Measurements from ENCODE around the gene ST6GALNAC3.
"Not testable (repeated sequence)": the region's sequence is repeated elsewhere in the genome, so short reads cannot be mapped to it uniquely, and the experiment has no call there.

The ST6GALNAC3 gene
- 0 to 0.72 (median 0.09) reads per million in 4 experiments for total RNA-seq

DNA sequence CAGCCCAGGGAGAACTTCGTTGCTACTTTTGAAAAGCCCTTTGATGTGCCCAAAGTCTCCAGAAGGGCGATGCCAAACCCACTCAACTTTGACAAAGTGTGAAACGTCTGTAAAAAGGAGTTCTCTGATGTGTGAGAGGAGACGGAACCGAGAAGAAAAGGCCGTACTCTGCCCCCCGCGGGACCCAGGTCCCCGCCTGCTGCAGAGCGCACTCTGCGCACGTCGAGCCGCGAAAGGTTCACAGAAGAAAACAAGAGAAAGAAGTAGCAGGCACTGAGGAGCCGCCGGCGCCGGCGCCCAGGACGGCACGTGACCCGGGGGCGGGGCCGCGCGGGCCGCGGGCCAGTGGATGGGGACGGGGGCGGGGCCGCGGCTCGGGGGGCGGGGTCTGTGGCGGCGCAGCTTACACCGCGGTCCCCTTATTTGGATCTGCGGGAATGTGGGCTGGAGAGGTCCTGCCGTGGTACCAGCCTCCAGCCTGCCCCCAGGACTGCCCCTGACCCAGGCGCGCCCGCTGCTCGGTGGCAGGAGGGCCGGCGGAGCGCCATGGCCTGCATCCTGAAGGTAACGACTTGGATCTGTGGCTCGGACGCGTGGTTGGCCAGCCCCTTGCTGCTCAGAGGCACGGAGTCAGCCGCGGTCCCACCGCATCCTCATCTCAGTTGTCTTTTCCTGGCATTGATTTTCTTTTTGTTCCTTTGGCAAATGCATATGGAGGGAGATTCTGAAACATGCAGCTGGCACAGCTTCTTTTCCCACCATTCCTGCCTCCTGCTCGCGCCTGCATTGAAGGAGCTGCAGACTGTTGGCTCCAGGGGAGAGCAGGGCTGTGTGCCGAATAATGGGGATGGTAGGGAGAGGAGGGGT is at the start of gene ST6GALNAC3:
TSS of gene ST6GALNAC3 (plus strand) at position 426 of the 867 bp plus-strand sequence.
- DNase-seq = peak; percentile 74

DNA sequence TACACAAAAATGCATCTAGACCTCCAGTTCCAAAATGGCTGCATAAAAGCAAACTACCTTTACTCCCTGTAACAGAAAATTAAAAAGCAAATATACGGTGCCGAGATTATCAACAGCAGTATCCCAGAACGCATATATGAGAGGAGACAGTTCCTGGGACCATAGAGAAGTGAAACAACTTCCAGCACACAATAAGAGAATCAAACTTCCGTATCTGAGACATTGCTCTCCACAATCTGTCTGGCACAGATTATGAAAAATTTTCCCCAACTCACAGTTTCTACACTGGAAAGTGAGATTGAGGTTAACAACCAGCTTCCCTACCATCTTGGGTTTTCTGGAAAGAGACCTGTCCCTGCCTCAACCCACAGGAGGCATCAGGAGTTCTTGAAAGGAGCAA is 47.2 kb upstream of the ST6GALNAC3 start:
- DNase-seq = no peak

DNA sequence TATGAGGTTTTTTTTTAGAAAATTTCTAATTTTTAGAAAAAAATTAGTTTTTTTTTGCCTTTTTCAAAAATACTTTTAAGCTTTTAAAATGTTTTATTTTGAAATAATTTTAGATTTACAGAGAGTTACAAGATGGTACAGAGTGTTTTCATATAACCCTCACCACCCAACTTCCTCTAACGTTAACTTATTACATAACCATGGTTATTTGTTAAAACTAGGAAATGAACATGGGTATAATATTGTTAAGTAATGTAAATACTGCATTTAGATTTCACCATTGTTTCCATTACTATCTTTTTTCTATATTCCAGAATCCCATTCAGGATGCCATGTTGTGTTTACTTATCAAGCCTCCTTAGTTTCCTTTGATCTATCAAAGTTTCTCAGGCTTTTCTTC is 45.2 kb upstream of the ST6GALNAC3 start:
- DNase-seq = no peak

DNA sequence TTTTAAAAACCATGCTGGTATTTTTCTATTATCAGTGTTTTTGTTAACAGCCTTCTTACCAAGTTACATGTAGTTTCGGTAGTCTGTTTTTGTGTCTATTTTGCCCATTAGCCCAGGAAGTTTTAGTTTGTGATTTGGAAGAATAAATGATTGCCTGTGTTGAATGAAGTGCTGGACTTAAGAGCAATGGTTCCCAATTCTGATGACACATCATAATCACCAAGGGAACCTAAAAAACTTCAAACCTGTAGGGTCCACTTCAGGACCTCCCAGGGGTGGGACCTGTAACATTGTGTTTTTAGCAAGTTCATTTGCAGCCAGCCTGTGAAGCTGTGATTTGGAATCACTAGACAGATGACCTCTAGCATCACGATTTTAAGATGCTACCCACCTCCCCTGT is 43.0 kb upstream of the ST6GALNAC3 start:
- DNase-seq = no peak

DNA sequence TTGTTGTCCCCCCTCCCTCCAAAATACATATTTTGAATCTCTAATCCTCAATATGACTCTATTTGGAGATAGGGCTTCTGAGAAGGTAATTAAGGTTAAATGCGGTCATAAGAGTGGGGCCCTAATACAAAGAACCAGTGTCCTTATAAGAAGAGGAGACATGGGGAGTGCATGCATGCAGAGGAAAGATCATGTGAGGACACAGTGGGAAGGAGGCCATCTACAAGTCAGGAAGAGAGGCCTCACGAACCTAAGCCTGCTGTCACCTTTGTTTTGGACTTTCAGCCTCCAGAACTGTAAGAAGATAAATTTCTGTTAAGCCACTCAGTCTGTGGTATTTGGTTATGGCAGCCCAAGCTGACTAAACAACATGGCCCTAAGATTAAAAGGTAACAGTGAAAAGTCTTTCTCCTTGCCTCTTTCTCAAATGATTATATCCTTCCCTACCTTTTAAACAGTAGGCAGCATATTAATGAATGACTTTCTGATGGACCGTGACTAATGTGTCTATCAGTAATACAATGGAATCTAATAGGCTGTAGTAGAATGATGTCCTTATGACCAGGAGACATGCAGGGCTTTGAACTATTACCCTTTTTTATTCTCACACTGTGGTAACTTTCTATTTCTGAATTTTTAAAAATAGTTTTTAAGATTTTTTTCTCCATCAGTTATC is 40.6 kb upstream of the ST6GALNAC3 start:
- no peak for DNase-seq

DNA sequence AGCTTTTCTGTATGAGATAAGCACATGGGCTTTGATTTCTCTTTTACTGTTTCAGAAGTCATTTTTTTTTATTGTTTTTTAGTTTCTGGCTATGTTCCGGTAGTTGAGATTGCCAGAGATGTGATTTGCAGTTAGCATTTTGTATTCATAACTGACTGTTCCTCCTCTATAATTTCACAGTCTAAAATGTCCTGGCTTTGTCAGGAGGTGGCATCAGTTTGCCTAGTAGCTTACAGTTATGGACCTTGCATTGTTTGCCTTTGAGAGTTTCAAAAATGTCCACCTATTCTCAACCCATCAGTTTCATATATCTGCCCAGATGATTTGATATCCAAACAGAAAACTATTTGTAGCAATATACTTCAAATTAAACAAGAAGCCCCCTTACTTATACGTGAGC is 39.5 kb upstream of the ST6GALNAC3 start:
- no peak for DNase-seq

DNA sequence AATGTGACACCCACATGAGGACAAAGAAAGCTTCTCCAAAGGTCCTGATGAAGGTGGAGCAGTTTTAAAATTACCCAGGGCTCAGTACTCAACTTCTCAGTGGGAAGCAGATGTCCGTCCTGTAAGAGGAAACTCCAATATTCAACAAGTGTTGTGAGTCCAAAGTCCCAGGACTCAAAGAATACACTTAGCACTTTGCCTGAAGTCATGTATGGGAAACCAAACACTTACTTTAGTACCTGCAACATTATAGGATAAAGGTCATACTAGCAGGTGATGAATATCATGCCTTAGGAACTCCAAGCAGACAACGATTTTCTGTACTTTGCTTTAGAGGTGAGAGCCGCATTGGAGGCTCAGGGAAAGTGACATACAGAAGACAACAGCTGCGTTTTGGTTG is 37.2 kb upstream of the ST6GALNAC3 start:
- no peak for DNase-seq

DNA sequence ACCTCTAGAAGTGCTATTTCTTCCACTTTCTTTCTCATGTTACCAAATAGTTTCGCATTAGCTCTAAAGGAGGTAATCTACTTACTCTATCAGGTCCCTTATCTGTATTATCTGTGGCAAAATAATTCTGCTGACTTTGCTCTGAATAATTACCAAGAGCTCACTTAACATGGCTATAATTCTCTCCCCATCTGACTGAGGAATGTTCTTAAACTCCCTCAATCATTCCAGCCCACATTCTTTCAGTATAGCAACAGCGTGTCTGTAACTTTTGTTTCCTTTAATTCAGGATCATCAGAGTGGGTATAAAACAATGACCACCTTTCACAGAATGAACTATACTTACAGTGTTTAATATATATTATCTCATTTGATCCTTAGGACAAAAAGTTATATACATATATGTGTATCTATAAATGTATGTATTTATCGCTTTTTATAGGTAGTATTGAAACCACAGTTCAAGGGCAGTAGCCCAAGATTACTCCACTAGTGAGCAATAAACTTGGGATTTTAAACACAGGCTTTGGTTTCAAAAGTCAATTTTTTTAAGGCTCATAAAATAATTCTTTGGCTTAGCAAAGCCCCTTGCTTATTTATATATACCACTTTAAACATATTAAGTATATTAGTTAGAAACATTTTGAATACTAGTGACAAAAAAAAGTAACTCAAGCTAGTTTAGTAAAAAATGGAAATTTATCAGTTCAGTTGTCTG is 36.1 kb upstream of the ST6GALNAC3 start:
- DNase-seq = no peak

DNA sequence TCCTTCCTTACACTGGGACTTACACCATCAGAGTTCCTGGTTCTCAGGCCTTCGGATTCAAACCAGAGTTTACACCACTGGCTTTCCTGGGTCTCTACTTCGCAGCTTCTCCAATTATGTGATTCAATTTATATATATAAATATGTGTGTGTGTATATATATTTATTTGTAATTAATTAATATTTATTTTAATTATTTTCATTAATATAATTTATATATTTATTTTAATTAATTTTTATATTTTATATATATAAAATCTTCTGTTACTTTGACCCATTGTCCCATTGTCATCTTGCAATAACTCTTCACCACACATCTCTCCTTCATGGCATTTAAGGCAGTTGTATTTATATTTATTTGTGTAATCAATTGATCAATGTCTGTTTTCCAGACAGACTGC is 28.4 kb upstream of the ST6GALNAC3 start:
- no peak for DNase-seq

DNA sequence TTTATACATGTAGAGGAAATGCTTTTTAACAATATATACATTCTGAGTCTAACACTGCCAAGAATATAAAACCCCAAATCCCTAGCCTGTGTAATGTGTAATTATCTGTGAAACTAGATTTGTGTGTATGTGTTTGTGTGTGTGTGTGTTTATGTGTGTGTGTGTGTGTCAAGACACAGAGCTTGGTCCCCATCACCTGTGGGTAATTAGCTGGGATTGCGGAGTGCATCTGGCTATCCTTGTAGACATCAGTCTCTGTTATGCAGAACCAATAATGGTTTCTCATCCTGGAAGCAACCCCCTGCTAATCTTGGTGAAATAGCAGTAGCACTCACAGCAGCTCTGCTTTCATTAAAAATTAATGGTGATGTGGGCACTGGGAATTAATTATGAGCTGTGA is 26.3 kb upstream of the ST6GALNAC3 start:
- no peak for DNase-seq

DNA sequence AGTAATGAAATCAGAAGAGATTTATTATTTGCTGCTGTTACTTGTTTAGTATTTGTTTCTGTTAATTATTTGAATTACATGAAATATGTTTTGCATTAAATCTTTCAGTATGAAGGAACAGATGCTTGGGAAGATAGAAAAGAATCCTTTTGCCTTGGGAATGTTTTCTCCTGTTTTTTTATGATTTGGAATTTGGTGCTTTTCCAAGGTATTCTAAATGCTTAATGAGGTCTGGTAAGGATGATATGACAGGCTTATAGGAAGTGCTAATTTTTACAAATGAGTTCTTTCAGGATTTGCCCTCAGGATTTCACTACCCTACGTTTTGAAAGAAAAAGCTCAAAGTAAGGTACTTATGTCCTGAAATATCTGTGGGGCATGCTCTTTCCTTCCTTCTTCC is 25.6 kb upstream of the ST6GALNAC3 start:
- no peak for DNase-seq

DNA sequence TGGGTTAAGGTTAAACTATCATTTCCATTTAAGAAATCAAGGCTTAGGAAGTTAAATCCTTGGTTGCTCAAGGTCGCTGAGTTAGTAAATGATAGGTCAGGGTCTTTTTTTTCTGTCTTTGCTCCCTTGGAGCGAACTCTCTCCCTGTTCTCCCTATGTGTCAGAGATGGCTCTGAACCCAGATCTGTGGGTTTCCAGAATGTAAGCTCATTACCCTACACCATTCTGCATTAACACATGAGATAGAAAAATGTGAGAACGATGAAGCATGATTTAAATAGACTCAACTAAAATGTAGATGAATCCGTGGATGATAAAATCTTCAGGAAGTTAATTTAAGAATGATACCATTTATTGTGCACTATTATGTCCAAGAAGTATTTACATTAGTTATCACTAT is 25.0 kb upstream of the ST6GALNAC3 start:
- no peak for DNase-seq

DNA sequence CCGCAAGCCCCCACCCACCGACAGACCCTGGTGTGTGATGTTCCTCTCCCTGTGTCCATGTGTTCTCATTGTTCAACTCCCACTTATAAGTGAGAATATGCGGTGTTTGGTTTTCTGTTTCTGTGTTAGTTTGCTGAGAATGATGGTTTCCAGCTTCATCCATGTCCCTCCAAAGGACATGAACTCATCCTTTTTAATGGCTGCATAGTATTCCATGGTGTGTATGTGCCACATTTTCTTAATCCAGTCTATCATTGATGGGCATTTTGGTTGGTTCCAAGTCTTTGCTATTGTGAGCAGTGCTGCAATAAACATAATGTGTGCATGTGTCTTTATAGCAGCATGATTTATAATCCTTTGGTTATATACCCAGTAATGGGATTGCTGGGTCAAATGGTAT is 24.5 kb upstream of the ST6GALNAC3 start:
- DNase-seq = not testable (repeated sequence)

DNA sequence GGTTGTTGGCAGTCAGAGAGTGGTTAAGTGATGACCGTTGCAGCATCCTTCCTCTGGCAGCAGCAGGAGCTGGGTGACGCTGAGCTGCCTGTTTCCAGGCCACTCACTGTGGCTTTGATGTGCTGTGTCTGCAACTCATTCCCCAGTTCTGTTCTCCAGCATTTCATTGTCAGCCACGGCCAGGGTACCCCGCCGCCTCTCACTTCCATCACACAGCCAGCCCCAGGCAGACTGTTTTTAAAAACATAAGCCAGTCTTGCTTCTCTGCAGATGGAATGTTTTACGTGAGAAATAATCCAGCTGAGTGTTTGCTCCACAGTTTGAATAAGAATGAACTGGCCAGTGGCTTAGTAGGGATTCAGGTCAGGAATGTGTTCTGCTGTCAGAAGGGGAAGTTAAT is 21.5 kb upstream of the ST6GALNAC3 start:
- no peak for DNase-seq

DNA sequence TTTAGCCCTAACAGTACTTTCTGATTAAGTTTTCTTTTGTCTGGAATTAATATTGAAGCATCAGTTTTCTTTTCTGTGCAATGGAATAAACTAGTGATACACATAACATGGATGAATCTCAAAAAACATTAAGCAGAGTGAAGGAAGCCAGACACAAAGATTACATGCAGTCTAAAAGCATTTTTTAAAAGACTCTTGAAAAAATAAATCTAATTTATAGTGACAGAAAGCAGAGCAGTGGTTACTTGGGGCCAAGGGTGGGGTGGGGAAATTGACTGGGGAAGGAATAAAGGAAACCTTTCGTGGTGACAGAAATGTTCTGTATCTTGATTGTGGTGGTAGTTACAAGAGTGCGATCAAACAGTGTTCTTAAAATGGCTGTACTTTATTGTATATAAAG is 20.2 kb upstream of the ST6GALNAC3 start:
- DNase-seq = no peak

DNA sequence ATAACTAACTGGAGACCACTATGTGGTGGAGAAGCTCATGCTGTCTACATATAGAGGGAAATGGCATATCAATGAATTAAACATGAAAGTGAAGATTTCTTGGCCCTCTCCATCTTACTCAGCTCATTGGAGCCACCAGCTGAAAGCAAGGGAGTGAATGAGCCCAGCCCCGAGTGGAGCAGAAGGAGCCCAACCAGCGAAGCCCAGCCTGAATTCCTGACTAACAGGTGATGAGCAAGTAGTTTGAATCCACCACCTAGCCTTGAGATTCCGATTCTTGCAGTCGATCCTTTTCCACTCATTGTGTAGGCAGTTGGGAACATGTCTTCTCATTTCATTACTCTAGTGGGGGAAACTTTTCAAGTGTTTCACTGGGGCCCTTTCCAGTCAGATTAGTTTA is 18.6 kb upstream of the ST6GALNAC3 start:
- DNase-seq = no peak

DNA sequence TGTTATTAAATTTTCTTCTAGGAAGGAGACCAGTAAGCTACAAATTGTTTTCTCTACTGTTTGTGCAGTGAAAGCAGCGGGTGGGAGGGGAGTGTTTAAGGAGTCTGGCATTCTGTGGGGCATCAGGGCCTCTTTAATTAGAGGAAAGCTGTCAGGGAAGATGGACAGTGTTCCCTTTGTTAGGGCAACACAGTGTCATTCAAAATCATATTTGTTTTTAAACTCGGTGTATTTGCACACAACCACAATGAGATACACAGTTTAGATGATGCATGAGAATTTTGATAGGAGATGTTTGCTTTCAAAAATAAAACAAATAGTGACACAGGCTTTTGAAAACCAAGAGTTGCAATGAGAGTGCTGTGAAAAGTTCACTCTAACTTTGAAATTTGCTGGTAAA is 15.1 kb upstream of the ST6GALNAC3 start:
- DNase-seq = no peak

DNA sequence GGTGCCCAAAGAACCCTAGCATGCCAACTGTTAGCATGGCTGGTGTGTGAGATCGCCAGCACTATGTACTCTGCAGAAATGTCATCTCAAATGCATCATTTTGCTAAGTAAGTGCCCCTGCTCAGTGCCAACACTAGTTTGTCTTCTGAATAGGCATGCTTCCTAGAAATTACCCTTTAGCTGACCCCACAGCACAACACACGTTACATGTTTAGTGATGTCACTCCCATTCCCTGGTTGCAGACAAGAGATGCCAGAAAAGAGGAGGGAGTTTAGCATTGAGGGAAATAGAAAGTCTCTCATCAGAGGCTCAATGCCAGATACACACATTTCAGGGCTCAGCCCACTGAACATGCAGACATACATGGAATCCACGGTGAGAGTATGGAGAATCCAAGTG is 9.3 kb upstream of the ST6GALNAC3 start:
- no peak for DNase-seq

DNA sequence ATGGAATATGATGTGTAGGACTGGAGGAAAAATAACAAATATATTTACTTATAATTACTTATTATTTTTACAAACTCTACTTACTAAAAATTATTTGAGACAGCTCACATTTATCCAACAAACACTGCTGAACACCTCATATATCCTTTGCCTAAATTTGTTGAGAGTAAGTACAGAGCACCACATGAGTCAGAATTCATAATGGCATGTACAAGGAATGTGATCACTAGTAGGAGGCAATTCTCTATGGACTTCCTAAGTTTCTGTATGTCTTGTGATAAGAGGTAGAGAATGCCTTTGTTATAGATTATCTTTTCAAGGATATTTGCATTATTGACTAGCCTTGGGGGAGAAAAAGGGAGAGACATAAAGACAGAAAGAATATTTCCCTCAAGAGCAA is 8.2 kb upstream of the ST6GALNAC3 start:
- DNase-seq = no peak

DNA sequence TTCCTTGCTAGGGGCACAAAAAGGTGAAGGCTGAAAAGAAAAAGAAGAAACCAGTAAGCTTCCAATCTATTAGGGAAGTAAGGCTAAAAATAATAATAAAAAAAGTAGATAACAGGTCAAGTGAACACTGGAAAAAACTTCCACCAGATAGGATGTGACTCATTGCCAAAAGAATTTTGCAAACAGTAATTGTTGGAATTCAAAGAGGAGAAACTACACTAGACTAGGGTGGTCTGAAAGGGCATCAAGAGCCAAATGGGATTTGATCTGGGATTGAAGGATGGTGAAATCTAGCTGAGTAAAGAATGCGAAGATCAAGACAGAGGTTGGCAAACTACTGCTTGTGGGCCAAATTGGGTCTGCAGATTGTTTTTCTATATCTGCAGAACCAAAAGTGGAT is 6.0 kb upstream of the ST6GALNAC3 start:
- no peak for DNase-seq

DNA sequence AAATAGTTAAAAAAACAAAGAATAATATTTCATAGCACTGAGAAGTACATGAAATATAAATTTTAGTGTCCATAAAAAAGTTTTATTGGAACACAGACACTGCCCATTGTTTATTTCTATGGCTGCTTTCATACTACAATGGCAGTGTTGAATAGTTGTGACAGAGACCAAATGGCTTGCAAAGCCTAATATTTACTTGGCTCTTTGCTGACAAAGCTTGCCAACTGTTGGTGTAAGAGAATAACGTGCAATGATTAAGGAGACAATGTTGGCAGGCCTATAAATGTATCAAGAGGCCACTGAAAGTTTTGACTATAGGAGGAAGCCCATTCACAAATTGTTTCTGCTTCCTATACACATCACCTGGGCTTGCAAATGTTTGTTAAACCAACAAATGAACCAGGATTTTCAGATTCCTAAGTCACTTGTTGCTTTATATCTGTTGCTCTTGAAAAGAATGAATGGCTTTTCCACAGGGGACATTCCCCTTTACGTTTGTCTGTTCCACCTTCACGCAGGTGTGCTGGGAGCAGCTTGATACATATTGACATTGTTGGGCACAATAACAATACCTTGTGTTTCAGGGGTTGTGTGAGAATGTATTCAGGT is 5.5 kb upstream of the ST6GALNAC3 start:
- DNase-seq = no peak

DNA sequence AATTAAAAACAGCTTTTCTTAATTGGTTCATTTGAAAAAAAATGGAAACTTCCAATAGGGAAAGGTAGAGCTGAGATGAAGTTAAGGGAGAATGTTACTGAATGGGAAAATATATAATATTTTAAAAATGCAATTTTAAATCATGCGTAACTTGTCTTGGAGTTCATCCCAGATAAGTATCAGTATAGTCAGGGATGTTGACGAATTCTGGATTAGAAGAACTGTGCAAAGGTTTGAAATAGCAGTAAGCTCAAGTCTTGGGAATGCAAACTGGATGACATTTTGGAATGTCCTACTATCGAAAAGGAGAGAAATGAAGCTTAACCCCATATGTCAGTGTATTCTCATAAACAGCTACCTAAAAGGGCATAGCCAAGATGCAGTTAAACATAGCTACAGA is 4.0 kb upstream of the ST6GALNAC3 start:
- DNase-seq = no peak

DNA sequence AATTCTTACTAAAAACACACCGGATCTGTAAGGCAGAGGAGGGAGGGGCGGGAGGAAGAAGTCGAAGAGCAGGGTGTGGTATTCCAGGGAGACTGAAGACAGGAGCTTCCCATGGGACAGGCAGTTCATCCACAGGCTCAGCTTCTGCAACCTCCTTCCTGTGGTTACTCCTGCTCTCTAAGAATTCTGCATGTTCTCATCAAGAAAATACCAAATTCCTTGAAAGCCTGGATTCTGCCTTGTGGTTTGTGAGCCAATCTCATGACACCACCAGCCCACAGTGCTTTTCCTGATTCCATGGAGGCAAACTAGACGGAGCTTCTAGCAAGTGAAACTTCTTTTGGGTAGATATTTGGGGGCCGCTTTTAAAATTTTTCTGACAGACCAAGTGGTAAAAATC is 1.1 kb upstream of the ST6GALNAC3 start:
- DNase-seq = no peak

DNA sequence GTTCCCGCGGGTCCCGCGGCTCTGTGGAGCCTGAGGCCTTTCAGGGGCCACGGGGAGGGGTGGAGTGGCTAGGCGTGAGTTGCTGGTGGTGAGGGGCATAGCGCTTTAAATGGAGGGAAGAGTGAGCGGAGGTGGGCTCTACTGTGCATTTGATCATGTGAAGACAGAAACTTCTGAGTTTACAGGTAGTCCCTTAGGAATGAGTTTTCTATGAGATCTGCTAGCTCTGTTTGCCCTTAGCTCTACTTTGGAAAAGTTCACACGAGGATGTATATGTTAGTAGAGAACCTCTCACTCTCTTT is 593 bp downstream of the ST6GALNAC3 start:
- no peak for DNase-seq

Data from effector CD8-positive, alpha-beta T cell (primary cell).